Activated CD8-positive, alpha-beta memory T cell treated with anti-CD3 and anti-CD28 coated beads for 4 hours (primary cell): ENCODE results near the gene ASB18.
"Not testable (repeated sequence)": the region's sequence is repeated elsewhere in the genome, so short reads cannot be mapped to it uniquely, and the experiment has no call there.

Experiments used
- DNase-seq, 2 donors: peaks; one replicate each; pipeline ENCODE4 v3.0.0-alpha.2; 2020; ENCODE audit warnings: low read depth in 2 of 2

The ASB18 gene

DNA sequence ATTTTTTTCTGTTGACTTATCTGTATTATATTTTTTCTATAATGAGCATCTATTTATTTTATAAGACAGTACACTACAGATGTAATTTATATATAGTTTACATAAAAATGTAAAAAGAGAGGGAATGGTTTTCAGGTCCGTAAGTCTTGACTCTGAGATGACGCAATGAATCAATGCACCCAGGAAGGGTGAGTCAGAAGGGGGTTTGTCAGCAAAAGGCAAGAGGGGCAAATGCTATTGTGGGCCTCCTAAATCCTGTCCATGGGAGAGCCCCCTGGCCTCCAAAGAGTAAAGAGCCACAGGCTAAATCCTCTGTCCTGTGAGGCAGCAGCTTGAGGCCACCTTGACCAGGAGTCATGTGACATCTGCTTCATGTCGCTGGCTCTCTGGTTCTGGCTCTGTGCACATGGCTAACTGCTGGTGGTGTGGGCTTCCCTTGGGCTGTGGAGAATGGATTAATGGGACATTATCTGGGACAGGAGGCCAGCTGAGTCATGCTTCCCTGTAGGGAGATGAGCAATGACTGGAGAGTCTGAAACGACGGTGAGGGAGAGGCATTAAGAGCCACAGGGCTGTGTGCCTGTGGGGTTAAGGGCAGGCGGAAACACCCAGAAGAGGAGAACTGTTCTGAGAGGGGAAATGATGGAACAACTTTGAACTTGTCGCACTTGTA, 22.8 kb upstream of the ASB18 start:
- no peak for DNase-seq

DNA sequence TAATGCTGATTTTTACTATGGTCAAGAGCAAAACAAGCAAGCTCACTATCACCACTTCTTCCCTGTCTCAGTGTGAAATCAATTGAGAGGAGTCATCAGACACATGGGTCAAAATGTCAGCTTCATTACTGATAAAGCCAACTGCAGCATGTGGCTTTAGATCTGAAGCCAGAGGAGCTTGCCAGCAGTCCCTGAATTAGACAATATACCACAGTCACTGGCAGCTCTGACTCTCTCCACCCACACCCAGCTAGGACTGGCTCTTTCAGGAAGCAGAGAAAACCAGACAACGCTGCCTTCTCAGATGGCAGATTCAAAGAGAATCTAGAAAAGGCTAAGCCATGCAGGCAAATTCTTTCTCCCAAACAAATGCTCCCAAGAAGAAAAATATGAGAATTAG, 20.0 kb upstream of the ASB18 start:
- DNase-seq: no peak

DNA sequence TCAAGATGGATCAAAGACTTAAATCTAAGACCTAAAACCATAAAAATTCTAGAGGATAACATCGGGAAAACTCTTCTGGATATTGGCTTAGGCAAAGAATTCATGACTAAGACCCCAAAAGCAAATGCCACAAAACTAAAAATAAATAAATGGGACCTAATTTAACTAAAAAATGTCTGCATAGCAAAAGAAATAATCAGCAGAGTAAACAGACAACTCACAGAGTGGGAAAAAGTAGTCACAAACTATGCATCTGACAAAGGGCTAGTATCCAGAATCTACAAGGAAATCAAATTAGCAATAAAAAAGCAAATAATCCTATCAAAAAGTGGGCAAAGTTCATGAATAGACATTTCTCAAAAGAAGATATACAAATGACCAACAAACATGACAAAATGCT, 18.2 kb upstream of the ASB18 start:
- no peak for DNase-seq

DNA sequence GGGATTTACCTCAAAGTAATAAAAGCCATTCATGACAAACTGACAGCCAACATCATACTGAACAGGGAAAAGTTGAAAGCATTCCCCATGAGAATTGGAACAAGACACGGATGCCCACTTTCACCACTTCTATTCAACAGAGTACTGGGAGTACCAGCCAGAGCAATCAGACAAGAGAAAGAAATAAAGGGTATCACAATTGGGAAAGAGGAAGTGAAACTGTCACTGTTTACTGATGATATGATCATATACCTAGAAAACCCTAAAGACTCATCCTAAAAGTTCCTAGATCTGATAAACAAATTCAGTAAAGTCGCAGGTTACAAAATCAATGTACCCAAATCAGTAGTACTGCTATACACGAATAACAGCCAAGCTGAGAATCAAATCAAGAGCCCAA, 17.2 kb upstream of the ASB18 start:
- DNase-seq: no peak

DNA sequence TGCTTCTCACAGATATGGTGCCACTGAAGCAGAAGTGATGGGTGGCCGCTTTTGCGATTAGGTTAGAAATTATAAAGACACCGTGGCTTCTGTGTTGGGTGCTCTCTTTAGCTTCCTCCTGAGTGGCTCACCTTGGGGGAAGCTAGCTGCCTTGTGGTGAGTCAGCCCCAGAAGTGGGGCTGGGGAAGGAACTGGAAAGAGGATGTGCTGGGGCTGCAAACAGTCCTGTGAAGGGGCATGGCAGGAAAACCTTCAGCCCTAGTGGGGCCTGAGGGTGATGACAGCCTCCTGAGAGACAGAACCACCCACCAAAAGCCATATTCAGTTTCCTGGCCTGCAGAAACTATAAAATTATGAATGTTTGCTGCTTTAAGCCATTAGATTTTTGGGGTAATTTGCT, 8.9 kb upstream of the ASB18 start:
- no peak for DNase-seq

DNA sequence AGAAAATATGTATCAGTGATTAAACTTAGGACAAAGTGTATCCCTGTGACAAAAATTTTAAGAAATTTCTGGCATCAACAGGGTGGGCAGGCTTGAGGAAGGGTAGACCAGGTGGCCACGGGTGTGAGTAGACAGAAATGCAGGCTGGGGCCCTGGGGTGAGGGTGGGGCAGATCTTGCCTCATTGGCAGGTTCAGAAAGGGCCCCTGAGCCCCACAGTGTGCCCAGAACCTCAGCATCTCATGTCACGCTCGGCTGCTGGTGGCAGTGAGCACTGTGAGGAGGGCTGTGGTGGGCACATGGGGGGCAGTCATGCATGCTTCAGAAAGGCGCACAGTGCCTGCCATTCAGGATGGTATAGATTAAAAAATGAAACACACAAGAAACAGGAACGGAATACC, 7.6 kb upstream of the ASB18 start:
- no peak for DNase-seq

DNA sequence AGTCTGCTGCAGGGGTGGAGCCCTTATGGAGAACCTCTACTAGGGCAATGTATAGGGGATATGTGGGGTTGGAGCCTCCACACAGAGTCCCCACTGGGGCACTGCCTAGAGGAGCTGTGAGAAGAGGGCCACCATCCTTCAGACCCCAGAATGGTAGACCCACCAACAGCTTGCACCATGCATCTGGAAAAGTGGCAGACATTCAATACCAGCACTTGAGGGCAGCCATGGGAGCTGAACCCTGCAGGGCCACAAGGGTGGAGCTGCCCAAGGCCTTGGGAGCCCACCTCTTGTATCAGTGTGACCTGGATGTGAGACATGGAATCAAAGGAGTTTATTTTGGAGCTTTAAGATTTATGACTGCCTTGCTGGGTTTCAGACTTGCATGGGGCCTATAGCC, 5.7 kb upstream of the ASB18 start:
- DNase-seq: not testable (repeated sequence)

DNA sequence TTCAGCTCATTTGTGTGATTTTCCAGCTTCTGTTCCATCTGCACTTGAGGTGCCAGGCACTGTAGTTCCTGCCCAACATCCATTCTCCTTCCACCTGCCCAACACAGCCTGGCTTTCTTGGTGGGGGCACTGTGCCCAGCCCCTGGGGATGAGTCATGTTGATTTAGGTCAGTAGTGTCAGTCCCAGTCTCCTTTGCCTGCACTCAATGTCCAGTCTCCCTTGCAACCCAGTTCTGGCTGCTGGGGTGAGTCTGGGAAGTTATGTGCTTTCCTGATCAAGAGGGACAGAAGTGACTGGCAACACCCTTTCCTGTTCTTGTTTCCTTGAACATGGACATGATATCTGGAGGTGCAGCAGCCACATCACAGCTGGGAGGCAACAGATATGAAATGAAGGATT, 1.5 kb upstream of the ASB18 start:
- no peak for DNase-seq

DNA sequence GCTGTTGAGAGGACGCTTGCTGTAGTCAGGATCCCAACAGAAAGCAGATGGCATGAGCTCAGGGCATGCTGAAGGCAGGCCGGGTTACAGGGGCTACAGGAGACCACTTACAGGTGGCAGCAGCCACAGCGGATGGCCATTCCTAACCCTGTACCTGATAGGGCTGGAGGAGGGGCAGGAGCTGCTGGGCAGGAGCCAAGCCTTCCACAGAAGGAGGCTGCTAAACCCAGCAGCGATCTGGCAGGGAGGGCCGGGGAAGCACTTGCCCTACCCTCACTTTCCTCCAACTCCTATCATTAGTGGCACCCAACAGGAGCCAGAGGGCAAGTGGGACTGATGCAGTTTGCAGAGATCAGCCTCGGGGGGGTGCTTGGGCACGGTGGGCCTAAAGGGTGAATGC, 2.0 kb downstream of the ASB18 start:
- DNase-seq: no peak

DNA sequence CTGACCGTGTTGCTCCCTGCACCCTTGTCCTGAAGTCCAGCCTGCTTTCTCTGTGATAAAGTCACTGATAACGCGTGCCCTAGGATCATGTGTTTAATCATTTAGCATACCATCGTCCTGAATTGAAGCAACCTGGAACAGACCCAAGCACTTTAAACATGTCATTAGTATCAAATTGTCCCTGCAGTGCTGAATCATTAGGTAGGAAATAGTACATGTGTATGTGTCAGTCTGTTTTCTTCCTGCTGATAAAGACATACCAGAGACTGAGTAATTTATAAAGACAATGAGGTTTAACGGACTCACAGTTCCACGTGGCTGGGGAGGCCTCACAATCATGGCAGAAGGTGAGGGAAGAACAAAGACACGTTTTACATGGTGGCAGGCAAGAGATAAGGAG, 2.8 kb downstream of the ASB18 start:
- no peak for DNase-seq

DNA sequence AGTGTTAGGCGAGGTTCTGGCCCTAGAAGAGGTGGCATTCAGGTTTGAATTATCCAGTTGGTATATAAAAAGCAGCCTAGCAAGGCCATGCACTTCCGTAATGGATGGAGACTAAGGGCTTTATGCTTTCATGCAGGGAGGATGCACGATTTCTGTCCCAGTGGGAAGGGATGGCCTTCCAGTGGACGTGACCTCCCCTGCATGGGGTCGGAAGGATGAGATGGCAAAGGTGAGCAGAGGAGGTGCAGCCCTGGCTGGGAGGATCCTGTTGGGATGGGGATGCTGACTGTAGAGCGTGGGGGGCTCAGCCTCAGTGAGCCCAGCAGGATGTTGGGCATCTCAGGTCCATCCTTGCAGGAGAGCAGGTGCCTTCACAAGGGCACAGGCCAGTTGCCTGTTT, 4.8 kb downstream of the ASB18 start:
- DNase-seq: no peak

DNA sequence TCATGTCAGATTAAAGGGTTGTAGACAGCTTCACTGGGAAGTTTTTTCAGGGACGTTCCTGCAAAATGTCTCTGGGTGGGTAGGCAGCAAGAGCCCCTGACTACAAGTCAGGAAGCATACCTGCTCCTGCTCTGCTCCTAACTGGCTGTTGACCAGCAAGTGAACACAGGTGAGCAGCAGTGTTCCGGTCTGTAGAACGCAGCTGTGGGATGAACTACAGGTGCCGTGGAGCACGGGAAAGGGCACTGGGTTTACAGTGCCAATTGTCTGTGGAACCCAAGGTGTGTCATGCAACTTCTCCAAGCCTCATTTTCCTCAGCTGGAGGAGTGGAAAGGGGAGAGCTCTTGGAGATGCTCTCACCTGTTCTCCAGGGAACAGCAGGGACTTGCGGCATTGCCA, 6.6 kb downstream of the ASB18 start:
- no peak for DNase-seq

DNA sequence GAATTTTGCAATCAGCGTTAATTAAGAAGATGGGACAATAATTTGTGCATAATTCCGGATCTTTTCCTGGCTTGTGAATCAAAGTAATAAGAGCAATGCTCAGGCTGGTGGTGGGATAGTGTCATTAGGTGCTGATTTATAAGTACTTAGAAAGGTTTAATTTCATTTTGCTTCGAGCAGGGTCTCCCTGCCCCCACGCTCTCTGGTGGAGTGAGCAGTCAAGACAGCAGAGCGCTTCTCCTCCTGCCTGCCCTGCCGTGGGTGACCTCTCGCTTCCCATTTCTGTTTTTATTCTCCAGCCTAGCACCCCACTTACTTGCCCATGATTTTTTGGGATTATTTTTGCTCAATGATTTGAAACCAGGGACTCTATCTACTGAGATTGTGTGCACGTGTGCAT, 7.1 kb downstream of the ASB18 start:
- no peak for DNase-seq

DNA sequence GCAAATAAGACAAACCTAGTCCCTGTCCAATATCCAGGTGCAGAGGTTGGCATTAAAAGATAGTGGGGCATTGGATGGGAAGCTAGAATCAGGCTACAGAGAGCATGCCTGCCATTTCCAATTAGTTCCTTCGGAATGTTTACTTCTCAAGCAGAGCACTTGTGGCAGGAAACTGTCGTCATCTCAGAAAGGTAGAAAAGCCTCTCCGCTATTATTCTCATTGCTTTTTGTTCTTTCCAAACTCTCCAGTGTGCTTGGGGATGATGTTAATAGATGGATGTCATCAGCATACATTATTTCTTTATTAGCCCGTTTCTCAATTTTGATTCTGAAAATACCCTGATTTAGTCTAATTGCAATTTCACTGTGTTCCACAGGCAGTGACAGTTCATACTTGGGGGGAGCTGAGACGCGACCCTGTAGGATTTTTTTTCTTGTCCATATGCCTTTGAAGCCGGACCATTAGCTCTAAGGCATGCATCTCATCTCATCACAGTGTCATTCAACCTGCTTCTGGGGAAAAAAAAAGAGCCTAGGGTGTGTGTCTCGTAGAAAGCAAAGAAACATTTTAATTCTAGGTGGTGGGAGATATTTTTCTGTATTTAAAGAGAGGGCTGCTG, 7.7 kb downstream of the ASB18 start:
- no peak for DNase-seq

DNA sequence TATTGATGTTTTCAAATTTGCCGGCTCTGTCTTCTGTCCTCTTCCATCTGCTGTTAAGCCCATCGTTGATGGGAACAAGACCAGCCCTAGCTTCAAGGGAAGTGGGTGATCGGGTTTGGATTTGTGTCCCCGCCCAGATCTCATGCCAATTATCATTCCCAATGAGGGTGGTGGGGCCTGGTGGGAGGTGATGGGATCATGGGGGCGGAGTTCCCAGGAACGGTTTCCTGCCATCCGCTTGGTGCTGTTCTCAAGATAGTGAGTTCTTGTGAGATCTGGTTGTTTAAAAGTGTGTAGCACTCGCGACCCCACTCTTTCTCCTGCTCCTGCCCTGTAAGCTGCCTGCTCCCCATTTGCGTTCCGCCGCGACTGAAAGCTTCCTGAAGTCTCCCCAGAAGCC, 9.5 kb downstream of the ASB18 start:
- DNase-seq: no peak

DNA sequence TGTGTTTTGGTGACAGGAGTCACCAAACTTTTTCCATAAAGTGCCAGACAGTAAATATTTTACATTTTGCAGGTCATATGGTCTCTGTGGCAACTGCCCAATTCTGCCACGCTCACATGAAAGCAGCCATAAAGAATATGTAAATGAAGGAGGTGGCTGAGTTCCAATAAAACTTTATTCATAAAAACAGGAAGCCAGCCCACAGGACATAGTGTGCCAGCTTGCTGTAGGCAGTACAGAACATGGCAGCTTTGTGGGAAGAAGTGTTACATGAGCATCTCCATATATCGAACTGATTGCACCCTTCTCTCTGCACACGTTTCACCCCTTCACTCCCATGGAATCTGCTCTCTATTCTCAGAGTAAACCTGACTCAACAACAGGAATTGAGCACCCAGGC, 10.2 kb downstream of the ASB18 start:
- DNase-seq: no peak

DNA sequence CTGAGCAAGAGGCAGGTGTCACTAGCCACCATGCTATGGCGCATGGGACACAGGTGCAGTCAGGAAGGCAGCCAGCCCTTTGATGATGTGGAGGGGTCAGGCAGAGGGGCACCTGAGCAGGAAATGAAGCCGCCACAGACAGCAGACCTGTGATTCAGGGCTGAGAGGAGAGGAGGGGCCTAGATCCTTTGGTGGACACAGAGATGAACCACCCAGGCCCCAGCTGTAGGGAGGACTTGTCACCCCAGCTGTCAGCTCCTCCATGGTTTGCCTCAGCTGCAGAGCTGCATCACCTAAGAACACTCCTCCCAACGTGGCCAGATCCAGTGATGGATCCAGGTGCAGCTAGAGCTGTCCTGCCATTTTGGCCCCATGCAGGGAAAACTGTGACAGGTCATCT, 11.6 kb downstream of the ASB18 start:
- no peak for DNase-seq

DNA sequence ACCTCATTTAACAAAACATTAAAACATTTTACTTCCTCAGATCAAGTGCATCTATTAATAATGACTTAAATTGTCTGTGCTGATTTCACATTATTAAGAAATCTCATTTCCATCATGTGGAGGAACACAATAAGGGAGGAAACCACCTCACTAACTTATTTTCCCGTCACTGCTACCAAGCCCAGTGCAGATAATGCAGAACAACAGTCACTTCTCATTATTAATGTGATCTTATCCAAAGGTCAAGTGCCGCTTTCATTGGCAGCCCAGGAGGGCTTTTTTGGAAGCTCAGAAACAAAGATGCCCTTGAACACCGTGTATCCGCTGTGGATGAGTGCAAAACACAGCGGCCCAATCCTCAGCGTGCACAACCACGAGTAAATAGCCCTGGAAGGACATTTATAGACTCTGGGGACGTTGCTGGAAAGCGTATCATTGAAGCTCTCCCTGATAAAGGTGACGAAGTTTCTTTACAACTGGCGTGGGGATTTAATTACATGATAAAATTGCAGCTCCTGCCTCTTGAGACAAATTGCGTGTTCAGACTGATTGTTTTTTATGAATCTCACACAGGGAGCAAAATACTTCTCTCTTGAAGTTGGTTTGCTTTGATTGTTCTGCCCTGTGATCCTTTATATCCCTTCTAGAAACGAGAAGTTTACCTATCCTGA, 13.2 kb downstream of the ASB18 start:
- DNase-seq: no peak

DNA sequence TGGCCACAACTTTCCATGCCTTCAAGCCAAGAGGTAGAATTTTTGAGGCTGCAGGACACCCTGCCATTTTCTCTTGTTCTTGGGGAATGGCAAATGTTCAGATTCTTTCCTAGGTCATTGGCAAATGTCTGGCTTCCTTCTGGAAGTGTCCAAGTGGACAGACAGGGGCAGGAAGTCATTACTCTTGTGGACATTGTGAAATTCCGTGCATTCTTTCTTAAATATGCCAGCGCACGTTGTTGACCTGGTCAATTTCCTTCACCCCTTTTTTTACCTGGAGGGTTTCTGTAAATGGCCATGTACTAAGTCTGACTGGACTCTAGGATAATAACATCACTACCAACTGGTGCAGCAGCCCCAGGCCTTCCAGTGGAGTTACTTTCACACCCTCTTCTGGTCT, 13.9 kb downstream of the ASB18 start:
- DNase-seq: no peak

DNA sequence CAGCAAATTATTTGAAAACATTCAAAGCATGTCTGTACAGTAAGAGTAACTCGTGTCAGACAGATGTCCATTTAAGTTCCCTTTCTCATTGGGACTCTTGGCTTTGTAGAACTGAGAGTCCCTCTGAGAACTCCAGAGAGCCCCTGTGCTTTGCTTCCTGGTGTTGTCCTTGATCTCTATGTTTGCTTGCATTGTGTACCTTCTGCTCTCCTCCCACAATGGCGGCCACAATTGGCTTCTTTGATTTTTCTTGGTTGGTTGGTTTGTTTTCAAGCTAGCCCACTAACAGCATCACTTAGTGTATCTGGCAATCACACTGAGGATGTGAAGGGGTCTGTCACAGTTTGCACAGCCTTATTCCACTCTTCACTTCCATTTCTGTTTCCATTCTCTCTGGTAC, 15.1 kb downstream of the ASB18 start:
- no peak for DNase-seq

DNA sequence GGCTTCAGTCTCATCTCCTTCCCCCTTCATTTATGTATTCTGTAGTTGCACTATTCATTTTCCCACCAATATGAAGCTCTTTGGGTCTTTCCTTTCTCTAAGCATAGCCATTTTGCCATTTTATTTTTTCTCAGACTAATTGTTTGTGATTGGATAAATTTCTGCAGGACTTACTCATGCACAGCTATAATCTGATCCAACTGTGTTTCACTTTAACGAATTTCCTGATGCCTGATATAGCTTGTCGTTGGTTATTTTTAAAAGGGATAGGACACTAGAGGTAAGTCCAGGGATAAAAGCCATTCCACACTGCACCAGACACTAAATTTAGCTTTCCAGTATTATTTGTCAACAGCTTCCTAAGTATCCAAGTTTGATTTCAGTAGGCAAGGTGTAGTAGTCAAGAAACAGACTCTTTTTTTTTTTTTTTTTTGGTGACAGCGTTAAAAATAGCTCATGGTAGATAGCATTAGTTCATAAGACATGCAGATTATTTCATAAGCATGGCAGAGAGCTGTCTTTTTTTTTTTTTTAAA, 17.4 kb downstream of the ASB18 start:
- no peak for DNase-seq

DNA sequence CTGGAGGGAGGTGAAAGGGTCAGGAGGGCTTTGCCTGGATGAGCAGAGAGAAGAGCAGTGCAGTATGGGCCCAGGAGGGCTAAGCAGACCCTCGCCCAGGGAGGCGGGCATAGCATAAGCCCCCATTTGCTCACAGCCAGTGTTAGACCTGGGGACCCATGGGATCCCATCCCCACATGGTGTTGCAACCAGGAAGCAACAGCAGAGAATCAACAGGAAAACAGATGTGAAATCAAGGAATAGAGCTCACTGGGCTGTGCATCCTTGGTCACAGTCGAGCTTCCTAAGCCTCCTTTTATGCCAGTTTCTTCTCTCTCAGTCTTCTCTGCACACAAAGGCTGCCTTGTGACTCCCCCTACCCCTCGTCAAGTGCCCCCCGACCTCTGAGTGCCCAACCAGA, 19.9 kb downstream of the ASB18 start:
- no peak for DNase-seq

DNA sequence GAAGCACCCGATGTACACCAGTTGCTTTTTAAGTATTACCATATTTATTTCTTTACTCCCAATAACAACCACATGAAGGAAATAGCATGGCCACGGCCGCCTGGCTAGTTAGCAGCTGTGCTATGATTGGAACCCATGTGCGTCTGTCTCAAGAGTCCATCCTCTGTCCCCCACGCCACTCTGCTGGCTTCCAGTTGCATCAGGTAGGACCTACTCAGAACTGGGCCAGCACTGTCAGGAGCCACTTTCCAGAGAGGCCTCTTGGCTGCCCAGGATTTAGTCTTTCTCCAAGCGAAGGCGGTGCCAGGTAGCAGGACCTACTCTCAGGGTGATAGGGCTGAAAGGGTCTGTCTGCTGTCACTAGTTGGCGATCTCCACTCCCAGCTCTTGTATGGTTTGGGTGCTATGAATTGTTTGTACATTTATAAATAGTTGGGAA, 22.1 kb downstream of the ASB18 start:
- no peak for DNase-seq
